Ascending aorta (tissue), 2 donors: Measurements from ENCODE around the gene KCNQ5. TPM values are rescaled to one million over a fixed set of nuclear protein-coding genes. Genes with fewer than 3 reads are reported as not detected.
"Not testable (repeated sequence)": the region's sequence is repeated elsewhere in the genome, so short reads cannot be mapped to it uniquely, and the experiment has no call there.

Experiments
- DNase-seq, 2 donors: peaks; one replicate each; pipeline ENCODE4 v3.0.0-alpha.2; 2019; ENCODE audit warnings: low spot score in 2 of 2
- H3K27ac ChIP-seq, 2 donors: fragments of 200-600 bp; sonication (generic); one replicate each; pipeline ENCODE4 v1.5.1; 2016 to 2017; ENCODE audit warnings: mild to moderate bottlenecking in 1 of 2
- H3K27me3 ChIP-seq: fragments of 200-600 bp; sonication (generic); one replicate; pipeline ENCODE4 v1.5.1; 2017
- H3K36me3 ChIP-seq, 2 donors: fragments of 200-600 bp; sonication (generic); one replicate each; pipeline ENCODE4 v1.5.1; 2016
- H3K4me1 ChIP-seq, 2 donors: fragments of 200-600 bp; sonication (generic); one replicate each; pipeline ENCODE4 v1.5.1; 2016 to 2017; ENCODE audit warnings: mild to moderate bottlenecking in 1 of 2
- H3K4me3 ChIP-seq, 2 donors: fragments of 200-600 bp; sonication (generic); one replicate each; pipeline ENCODE4 v1.5.1; 2016 to 2017; ENCODE audit warnings: mild to moderate bottlenecking in 1 of 2
- H3K9me3 ChIP-seq, 2 donors: fragments of 200-600 bp; sonication (generic); one replicate each; pipeline ENCODE4 v1.5.1; 2016
- intact Hi-C: fragments of 100-400 bp; cut with DNase I; formaldehyde crosslinking; loops from one replicate; pipeline ENCODE4 v1.15.1; 2023
- total RNA-seq: library from RNA; depleted of rRNA; stranded (reverse); fragments of >200 nt; gene quantifications from one replicate; pipeline ENCODE4 v1.1.0, GENCODE V29; 2016
- TF ChIP-seq, protein P1 (sequence below), 3 experiments: fragments of 200-600 bp in 2 of 3; fragments of 450-650 bp in 1 of 3; sonication (generic) in 2 of 3; IDR thresholded peaks; one replicate each; pipeline ENCODE4 v1.5.1; 2016 to 2019; ENCODE audit warnings: antibody characterized with exemption in 3 of 3, mild to moderate bottlenecking in 1 of 3, moderate library complexity in 1 of 3

Gene KCNQ5
- total RNA-seq, 1 donor from 2014 or later, result 4.5 TPM

- Histone ChIP-seq H3K4me3 (no peak overlapping the region), H3K9me3 (no peaks in the 10 kb centered on the region), H3K4me1 (no peaks in the 10 kb centered on the region), H3K27me3 (no peaks in the 10 kb centered on the region), H3K36me3 (no peaks in the 10 kb centered on the region), H3K27ac (no peak overlapping the region)
- TF ChIP-seq, protein P1, sequence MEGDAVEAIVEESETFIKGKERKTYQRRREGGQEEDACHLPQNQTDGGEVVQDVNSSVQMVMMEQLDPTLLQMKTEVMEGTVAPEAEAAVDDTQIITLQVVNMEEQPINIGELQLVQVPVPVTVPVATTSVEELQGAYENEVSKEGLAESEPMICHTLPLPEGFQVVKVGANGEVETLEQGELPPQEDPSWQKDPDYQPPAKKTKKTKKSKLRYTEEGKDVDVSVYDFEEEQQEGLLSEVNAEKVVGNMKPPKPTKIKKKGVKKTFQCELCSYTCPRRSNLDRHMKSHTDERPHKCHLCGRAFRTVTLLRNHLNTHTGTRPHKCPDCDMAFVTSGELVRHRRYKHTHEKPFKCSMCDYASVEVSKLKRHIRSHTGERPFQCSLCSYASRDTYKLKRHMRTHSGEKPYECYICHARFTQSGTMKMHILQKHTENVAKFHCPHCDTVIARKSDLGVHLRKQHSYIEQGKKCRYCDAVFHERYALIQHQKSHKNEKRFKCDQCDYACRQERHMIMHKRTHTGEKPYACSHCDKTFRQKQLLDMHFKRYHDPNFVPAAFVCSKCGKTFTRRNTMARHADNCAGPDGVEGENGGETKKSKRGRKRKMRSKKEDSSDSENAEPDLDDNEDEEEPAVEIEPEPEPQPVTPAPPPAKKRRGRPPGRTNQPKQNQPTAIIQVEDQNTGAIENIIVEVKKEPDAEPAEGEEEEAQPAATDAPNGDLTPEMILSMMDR (IDR thresholded peaks at IDR 0.05), result no peak
- no peak for DNase-seq
- intact Hi-C loops, result no loop called here
Observed at GRCh38 chr6:72890233-72890632, 268.4 kb downstream of the KCNQ5 start.

GRCh38 chr6:72890671-72891070 is 268.8 kb downstream of the KCNQ5 start:
- no peaks in the 10 kb centered on the region for H3K27me3 ChIP-seq
- no peaks in the 10 kb centered on the region for H3K36me3 ChIP-seq
- no peak overlapping the region for H3K4me3 ChIP-seq
- no peak overlapping the region for H3K27ac ChIP-seq
- intact Hi-C loops, result no loop called here
- no peak for DNase-seq
- H3K9me3 ChIP-seq, result no peaks in the 10 kb centered on the region
- TF ChIP-seq, protein P1 (IDR thresholded peaks at IDR 0.05), result no peak
- H3K4me1 ChIP-seq, result no peaks in the 10 kb centered on the region

DNA sequence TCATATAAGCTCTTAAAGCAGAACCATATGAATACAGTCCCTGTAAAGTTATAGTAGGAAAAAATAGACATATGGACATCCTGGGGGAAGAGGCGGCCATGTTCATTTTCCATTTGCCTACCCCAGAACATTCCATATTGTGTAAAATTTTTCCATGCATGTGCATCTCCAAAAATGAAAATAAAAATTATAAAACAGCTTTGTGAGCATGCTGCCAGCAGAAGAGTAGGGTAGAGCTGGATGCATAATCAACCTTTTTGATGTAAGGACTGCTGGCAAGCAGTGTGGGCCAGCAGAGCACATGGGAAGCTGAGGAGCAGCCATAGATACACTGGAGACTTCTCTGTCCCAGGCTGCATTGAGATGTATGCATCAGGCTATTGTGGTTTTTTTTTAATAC is 271.0 kb downstream of the KCNQ5 start:
- Histone ChIP-seq H3K27me3 (no peaks in the 10 kb centered on the region), H3K9me3 (no peaks in the 10 kb centered on the region), H3K4me1 (no peaks in the 10 kb centered on the region), H3K36me3 (no peaks in the 10 kb centered on the region), H3K27ac (no peak overlapping the region), H3K4me3 (no peak overlapping the region)
- DNase-seq, result no peak
- TF ChIP-seq, protein P1 (IDR thresholded peaks at IDR 0.05), result no peak
- intact Hi-C loops, result no loop called here

DNA sequence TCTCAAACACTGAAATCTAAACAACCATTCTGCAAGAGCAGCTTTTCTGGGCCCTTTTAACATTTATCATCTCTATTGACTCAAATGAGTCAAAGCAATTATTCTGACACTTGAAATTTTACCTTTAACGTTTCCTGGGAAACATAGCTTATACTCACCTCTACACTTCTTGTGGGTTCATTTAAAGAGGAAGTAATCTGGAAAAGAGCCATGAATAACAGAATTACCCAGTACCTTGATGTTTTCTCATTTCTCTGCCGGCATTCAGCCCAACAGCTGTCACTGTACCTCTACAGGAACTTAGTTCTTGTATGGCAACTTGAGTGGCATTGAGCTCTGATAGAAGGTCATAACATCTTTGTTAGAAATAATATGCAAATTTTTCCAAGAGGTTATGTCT is 272.2 kb downstream of the KCNQ5 start:
- H3K36me3 ChIP-seq, result no peaks in the 10 kb centered on the region
- no peak overlapping the region for H3K27ac ChIP-seq
- intact Hi-C loops, result no loop called here
- no peaks in the 10 kb centered on the region for H3K4me1 ChIP-seq
- H3K4me3 ChIP-seq, result no peak overlapping the region
- TF ChIP-seq, protein P1 (IDR thresholded peaks at IDR 0.05), result no peak
- no peaks in the 10 kb centered on the region for H3K27me3 ChIP-seq
- H3K9me3 ChIP-seq, result no peaks in the 10 kb centered on the region
- no peak for DNase-seq

- H3K4me1 ChIP-seq, DNase-seq, H3K36me3 ChIP-seq, intact Hi-C loops, H3K27ac ChIP-seq, H3K9me3 ChIP-seq, H3K4me3 ChIP-seq, H3K27me3 ChIP-seq: not testable (repeated sequence)
Observed at GRCh38 chr6:72898313-72898712, 276.4 kb downstream of the KCNQ5 start.

GRCh38 chr6:72905705-72906478 is 284.0 kb downstream of the KCNQ5 start:
- no peaks in the 10 kb centered on the region for H3K4me1 ChIP-seq
- DNase-seq, result no peak
- intact Hi-C loops, result no loop called here
- H3K27me3 ChIP-seq, result no peaks in the 10 kb centered on the region
- TF ChIP-seq, protein P1 (IDR thresholded peaks at IDR 0.05), result no peak
- no peak overlapping the region for H3K27ac ChIP-seq
- H3K36me3 ChIP-seq, result no peaks in the 10 kb centered on the region
- no peaks in the 10 kb centered on the region for H3K9me3 ChIP-seq
- H3K4me3 ChIP-seq, result no peak overlapping the region
